H7 (cell line): ENCODE measurements around the gene NEDD1. TPM values are rescaled to one million over a fixed set of nuclear protein-coding genes. Genes with fewer than 3 reads are reported as not detected.

ENCODE experiments used
- DNase-seq: peaks from one replicate; pipeline ENCODE4 v3.0.0; 2012
- H3K27me3 ChIP-seq: 2 replicates; pipeline ENCODE4 v1.6.0; 2011; ENCODE audit warnings: mild to moderate bottlenecking, low read length; ENCODE audit not compliant: control insufficient read depth, insufficient read depth
- H3K36me3 ChIP-seq: replicated peaks from 2 replicates; pipeline ENCODE4 v1.5.1; 2011; ENCODE audit warnings: low read length; ENCODE audit not compliant: control insufficient read depth, insufficient read depth
- H3K4me3 ChIP-seq: 2 replicates; pipeline ENCODE4 v1.5.1; 2011; ENCODE audit warnings: low read depth, mild to moderate bottlenecking, control low read depth, low read length, moderate library complexity; ENCODE audit not compliant: insufficient read depth
- total RNA-seq: library from RNA; depleted of rRNA; stranded (reverse); fragments of >200 nt; shearing (Covaris generic); gene quantifications from 2 replicates; pipeline ENCODE4 v1.2.3, GENCODE V29; 2014

The NEDD1 gene
- total RNA-seq, 1 experiment from 2014 or later: 32.4 TPM

DNA sequence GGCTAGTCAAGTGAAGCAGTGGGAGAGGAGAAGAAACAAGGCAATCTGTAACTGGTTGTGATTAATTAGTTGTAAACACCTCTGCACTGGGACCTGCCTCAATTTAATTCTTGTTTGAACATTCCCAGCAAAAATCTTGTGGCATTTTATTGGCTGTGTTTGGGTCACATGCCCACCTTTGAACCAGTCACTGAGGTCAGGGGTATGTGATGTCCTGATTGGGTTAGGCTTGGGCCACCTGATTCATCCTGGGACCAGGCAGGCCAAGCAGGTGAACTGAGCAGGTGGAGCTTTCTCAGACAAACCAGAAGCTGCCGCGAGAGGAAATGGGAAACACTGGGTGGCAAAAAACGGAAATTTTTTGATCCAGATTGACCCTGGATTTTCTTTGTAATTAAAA, 72.5 kb downstream of the NEDD1 start:
- H3K27me3 ChIP-seq: no peaks in the 10 kb centered on the region
- no peaks in the 10 kb centered on the region for H3K36me3 ChIP-seq
- no peak overlapping the region for H3K4me3 ChIP-seq
- DNase-seq: no peak

DNA sequence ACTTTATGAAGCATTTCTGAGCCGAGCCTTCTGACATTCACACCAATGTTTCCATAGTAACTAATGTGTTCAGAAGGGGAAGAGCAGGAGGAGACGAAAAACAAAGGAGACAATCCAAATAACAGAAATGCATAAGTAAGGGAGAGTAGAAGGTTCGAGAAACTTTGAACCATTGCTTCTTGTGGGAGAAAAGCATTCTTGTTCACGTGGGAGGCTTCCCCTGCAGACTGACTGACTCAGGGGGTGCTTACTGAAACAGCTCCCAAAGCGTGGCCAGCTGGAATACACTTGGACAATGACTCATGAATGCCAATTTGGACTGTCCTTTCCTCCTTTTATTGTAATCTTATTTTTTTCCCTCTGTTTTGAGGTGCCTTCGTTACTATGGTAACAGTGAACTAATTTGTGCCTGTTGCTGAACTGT, 73.9 kb downstream of the NEDD1 start:
- DNase-seq: no peak
- Histone ChIP-seq H3K4me3 (no peak overlapping the region), H3K36me3 (no peaks in the 10 kb centered on the region), H3K27me3 (peaks cover 7% of the 10 kb centered on the region)

DNA sequence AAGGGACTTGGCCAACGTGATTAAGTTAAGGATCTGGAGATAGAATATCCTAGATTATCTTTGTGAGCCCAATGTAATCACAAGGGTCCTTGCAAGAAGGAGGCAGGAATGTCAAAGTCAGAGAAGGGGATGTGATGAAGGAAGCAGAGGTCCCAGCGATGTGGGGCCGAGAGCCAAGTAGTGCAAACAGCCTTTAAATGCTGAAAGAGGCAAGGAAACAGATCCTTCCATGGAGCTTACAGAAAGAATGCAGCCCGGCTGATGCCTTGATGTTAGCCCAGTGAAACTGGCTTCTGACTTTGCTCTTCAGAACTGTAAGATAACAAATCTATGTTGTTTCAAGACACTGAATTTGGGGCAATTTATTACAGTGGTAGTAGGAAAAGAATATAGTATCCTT, 74.9 kb downstream of the NEDD1 start:
- no peak for DNase-seq
- H3K36me3 ChIP-seq: no peaks in the 10 kb centered on the region
- peaks cover 9% of the 10 kb centered on the region for H3K27me3 ChIP-seq
- H3K4me3 ChIP-seq: no peak overlapping the region

DNA sequence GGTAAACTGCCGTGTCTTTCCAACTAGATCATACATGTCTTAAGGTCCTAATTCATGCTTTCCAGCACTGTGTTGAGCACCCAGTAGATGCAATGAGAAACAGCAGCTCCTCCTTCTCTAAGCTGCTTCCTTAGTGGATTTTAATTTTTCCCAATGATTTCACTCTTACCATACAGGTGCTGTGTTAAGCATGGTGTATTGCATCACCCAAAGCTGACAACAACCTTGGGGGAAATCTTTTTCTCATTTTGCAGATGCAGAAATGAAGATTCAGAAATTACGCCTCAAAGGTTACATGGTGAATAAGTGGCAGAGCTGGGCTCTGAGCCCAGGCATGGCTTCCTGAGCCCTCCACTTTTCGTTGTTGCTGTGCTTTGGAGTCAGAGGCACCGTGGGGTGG, 75.6 kb downstream of the NEDD1 start:
- Histone ChIP-seq H3K36me3 (no peaks in the 10 kb centered on the region), H3K27me3 (peaks cover 9% of the 10 kb centered on the region), H3K4me3 (no peak overlapping the region)
- DNase-seq: no peak

DNA sequence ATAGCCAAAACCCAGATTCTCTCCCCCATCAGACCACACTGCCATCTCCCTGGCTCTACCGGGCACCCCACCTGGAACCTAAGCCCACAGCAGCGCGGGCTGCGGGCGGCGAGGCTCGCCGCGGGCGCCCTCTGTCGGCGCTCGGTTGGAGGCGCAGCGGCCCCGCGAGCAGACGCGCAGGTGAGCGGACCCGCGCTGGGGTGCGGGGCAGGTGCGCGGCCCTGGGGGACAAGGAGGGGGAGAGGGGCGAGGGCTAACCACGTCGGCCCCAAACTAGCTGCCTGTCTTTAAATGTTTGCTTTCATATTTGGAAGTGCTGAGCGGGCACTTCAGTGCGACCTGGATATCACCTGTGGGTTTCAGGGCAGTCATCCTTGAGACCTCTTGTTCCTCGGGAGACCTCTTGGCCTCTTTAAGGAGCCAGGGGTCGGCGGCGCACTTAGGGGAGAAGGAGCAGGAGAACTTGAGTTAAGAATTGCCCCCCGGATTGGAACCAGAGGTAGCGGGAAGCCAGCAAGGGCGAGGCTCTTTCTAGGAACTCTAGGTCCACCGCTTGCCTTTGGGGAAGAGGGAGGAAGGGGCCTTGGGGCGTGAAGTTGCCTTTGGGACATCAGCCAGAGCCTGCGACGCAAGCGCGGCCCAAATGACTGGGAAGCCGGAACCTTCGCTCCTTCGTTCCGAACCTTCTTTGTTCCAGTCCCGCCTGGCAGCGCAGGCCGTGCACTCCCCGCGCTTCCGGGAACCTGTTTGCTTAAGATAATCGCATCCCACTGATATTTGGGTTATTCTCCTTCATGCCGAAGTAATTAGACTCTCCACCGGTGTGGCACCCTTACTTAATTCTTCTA, 78.7 kb downstream of the NEDD1 start:
- peaks cover 9% of the 10 kb centered on the region for H3K27me3 ChIP-seq
- H3K36me3 ChIP-seq: no peaks in the 10 kb centered on the region
- H3K4me3 ChIP-seq: peak overlapping the region; percentile 46
- DNase-seq: peak; percentile 88

DNA sequence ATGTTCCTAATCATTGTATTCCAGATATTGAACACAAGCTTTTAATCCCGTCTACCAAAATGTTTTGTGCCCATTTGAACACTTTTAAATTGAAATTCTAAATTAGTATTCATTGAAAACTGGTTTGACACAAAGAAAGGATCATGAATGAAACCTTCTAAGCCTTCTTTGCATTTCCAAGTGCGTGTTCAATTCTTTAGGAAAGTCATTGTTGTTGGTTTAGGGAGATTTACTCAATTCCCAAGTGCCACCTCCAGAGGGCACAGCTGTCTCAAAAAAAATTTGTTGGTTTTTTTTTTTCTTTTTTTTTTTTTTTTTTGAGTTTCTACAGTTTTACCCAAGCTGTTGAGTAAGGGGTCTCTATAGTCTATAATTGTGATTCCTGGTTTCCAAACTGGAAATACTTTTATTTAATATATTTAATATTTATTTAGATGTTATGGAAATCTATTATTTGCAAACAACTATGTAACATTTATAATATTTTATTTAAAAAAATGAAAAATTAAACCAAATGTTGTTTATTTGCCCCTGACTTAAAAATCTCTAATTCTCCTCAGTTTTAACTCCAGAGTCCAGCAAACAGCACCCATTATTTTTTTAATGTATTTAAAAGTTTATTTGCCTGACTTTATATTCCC, 79.9 kb downstream of the NEDD1 start:
- no peak overlapping the region for H3K4me3 ChIP-seq
- DNase-seq: peak; percentile 54
- H3K36me3 ChIP-seq: no peaks in the 10 kb centered on the region
- H3K27me3 ChIP-seq: peaks cover 9% of the 10 kb centered on the region

DNA sequence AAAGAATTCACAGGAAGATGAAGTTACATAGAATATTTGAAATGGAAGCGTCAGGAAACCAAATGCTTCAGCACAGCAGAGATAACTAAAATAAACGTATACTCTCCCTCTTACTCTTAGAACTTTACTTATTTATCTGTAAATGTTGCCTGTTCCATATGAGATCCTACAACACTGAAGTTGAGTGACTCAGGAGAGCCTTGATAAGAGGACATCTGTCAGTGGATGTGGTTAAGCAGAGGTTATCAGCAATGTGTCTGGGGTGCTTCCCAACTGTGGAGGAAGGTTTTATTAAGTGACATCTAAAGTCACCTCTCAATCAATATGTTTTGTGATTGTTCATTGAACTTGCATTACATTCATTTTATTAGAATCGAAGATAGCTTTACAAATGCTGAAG, 81.9 kb downstream of the NEDD1 start:
- no peak for DNase-seq
- Histone ChIP-seq H3K36me3 (no peaks in the 10 kb centered on the region), H3K4me3 (no peak overlapping the region), H3K27me3 (peaks cover 9% of the 10 kb centered on the region)

DNA sequence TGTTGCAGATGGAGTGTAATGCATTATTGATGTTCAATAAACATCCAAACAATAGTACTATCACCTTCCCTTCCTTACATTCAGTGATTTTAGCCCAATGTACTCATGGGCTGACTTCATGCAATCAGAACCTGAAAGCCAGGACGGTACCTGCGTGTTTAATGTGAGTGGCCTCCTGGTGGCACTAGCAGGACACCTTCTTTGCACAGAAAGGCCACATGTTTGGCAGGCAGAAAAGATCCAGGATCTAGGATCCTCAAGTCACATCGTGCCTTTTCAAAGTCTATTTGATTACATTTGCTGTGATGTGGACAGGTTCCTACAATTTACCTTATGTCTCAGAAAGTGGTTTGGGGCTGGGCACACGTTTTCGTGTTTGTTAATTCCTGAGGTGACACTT, 82.9 kb downstream of the NEDD1 start:
- H3K4me3 ChIP-seq: no peak overlapping the region
- no peaks in the 10 kb centered on the region for H3K36me3 ChIP-seq
- DNase-seq: peak; percentile 40
- peaks cover 9% of the 10 kb centered on the region for H3K27me3 ChIP-seq

- DNase-seq: no peak
- Histone ChIP-seq H3K36me3 (no peaks in the 10 kb centered on the region), H3K4me3 (no peak overlapping the region), H3K27me3 (no peaks in the 10 kb centered on the region)
These were observed 87.8 kb downstream of the NEDD1 start for GRCh38 chr12:96994900-96995299.

GRCh38 chr12:96995861-96996260, 88.8 kb downstream of the NEDD1 start:
- no peak for DNase-seq
- Histone ChIP-seq H3K36me3 (no peaks in the 10 kb centered on the region), H3K27me3 (no peaks in the 10 kb centered on the region), H3K4me3 (no peak overlapping the region)

DNA sequence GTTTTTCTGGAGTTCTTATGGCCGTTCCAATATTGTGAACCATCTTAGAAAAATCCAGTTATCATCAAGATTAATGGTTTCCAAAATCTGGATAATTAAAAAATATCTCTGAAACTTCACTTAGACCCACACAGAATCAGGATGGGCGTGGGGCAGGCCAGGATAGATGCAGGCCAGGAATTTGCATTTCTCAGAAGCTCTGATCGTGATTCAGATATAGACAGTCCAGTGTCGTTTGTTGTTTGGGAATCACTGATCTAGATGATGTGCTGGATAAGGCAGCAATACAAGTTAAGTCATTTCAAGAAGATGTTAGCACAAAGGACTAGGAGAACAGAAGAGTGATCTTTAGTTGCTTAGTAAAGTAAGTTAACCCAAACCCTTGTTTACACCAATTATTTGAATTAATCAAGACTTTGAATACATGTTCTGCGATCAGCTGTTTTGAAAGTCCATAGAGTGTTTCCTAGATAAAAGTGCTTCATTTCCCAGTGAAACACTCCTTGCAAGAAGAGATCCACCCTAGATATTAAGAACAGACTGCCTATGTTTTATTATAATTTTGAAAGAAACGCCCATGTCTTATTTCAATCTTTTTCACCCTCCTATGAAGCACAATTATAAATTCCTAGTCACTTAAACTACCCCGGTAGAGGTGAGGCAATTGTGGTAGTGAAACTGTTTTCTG, 90.9 kb downstream of the NEDD1 start:
- no peak for DNase-seq
- Histone ChIP-seq H3K27me3 (no peaks in the 10 kb centered on the region), H3K4me3 (no peak overlapping the region), H3K36me3 (no peaks in the 10 kb centered on the region)

- DNase-seq: no peak
- Histone ChIP-seq H3K27me3 (no peaks in the 10 kb centered on the region), H3K36me3 (no peaks in the 10 kb centered on the region), H3K4me3 (no peak overlapping the region)
These were observed 96.2 kb downstream of the NEDD1 start for GRCh38 chr12:97003276-97003675.
